Smooth muscle cell (in vitro differentiated cells): ENCODE results near the gene PIK3R4. TPM values are rescaled to one million over a fixed set of nuclear protein-coding genes. Genes with fewer than 3 reads are reported as not detected.

Experiments
- DNase-seq: peaks from one replicate; lab custom pipeline; 2025; ENCODE audit not compliant: unreplicated experiment; lab: John Stamatoyannopoulos, UW
- H2AFZ ChIP-seq: fragments of 200-600 bp; sonication (generic); 2 replicates; pipeline ENCODE4 v1.6.0; 2016; ENCODE audit warnings: antibody characterized with exemption, low read depth, mild to moderate bottlenecking
- H3F3A ChIP-seq: fragments of 200-600 bp; sonication (generic); 2 replicates; pipeline ENCODE4 v1.6.0; 2017; ENCODE audit warnings: antibody characterized with exemption, low read depth
- H3K27ac ChIP-seq: fragments of 200-600 bp; sonication (generic); 2 replicates; pipeline ENCODE4 v1.5.1; 2016; ENCODE audit warnings: low read depth, mild to moderate bottlenecking
- H3K27me3 ChIP-seq: fragments of 200-600 bp; sonication (generic); 2 replicates; pipeline ENCODE4 v1.6.1; 2016; ENCODE audit warnings: low read depth, mild to moderate bottlenecking
- H3K36me3 ChIP-seq: fragments of 200-600 bp; sonication (generic); 2 replicates; pipeline ENCODE4 v1.5.1; 2016; ENCODE audit warnings: low read depth
- H3K4me1 ChIP-seq: fragments of 200-600 bp; sonication (generic); 2 replicates; pipeline ENCODE4 v1.5.1; 2016; ENCODE audit warnings: low read depth
- H3K4me2 ChIP-seq: fragments of 200-600 bp; sonication (generic); 2 replicates; pipeline ENCODE4 v1.6.0; 2016; ENCODE audit warnings: mild to moderate bottlenecking
- H3K4me3 ChIP-seq: fragments of 200-600 bp; sonication (generic); 2 replicates; pipeline ENCODE4 v1.5.1; 2016; ENCODE audit warnings: mild to moderate bottlenecking
- H3K79me2 ChIP-seq: fragments of 200-600 bp; sonication (generic); 2 replicates; pipeline ENCODE4 v1.6.0; 2016; ENCODE audit warnings: low read depth, mild to moderate bottlenecking
- H3K9ac ChIP-seq: fragments of 200-600 bp; sonication (generic); 2 replicates; pipeline ENCODE4 v1.6.0; 2016; ENCODE audit warnings: low read depth
- H3K9me3 ChIP-seq: fragments of 200-600 bp; sonication (generic); replicated peaks from 2 replicates; pipeline ENCODE4 v1.5.1; 2016; ENCODE audit warnings: low read depth
- H4K20me1 ChIP-seq: fragments of 200-600 bp; sonication (generic); 2 replicates; pipeline ENCODE4 v1.6.0; 2016; ENCODE audit warnings: low read depth
- CTCF ChIP-seq: fragments of 200-600 bp; sonication (generic); IDR thresholded peaks from 2 replicates; pipeline ENCODE4 v1.5.1; 2017; ENCODE audit warnings: borderline replicate concordance, mild to moderate bottlenecking, antibody characterized with exemption; ENCODE audit not compliant: insufficient read depth, poor library complexity, severe bottlenecking
- WGBS: methylation state at CpG from one replicate; pipeline ENCODE4 v1.1.7; 2016; ENCODE audit warnings: low lambda C conversion rate; 5-methylcytosine and 5-hydroxymethylcytosine counted together
- polyA plus RNA-seq: library from polyadenylated mRNA; unstranded; fragments of >200 nt; fragmentation: Nextera tagmentation; extraction: Ambion mirVana; gene quantifications from 2 replicates; pipeline ENCODE4 v1.2.1, GENCODE V29; 2016
- total RNA-seq: library from RNA; depleted of rRNA; stranded (reverse); fragments of >200 nt; gene quantifications from 2 replicates; pipeline ENCODE4 v1.2.3, GENCODE V29; 2014

PIK3R4 gene
- total and polyA plus RNA-seq, 2 experiments from 2014 or later = 18.3 to 46.4 TPM

GRCh38 chr3:130687327-130687726 is 59.3 kb downstream of the PIK3R4 start:
- no peaks in the 10 kb centered on the region for H3K36me3 ChIP-seq
- DNase-seq = no peak
- no peak for TF ChIP-seq CTCF

DNA sequence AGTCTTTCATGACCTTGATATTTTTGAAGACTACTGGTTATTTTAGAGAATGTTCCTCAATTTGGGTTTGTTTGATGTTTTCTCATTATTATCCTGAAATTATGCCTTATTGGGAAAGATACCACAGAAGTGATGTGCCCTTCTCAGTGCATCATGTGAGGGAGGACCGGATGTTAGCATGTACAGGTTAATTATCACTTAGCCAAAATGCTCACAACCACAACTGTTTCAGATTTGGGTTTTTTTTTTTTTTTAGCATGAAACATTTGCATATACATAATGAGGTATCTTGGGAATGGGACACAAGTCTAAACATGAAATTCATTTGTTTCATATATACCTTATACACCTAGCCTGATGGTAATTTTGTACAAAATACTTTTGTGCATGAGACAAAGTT is 59.8 kb downstream of the PIK3R4 start:
- no peaks in the 10 kb centered on the region for H3K27me3 ChIP-seq
- no peak overlapping the region for H3K4me3 ChIP-seq
- no peaks in the 10 kb centered on the region for H3K9me3 ChIP-seq
- no peaks in the 10 kb centered on the region for H3K36me3 ChIP-seq
- TF ChIP-seq CTCF = no peak
- H4K20me1 ChIP-seq = no peaks in the 10 kb centered on the region
- H3F3A ChIP-seq = no peaks in the 10 kb centered on the region
- H2AFZ ChIP-seq = no peak overlapping the region
- no peaks in the 10 kb centered on the region for H3K4me1 ChIP-seq
- no peaks in the 10 kb centered on the region for H3K79me2 ChIP-seq
- no peak for DNase-seq
- no peak overlapping the region for H3K4me2 ChIP-seq
- 100% methylated on average over 1 of the region's 1 CpG for WGBS
- no peak overlapping the region for H3K9ac ChIP-seq
- H3K27ac ChIP-seq = no peak overlapping the region

More at GRCh38 chr3:130687327-130687726, 59.3 kb downstream of the PIK3R4 start:
- Histone ChIP-seq H2AFZ (no peak overlapping the region), H3K27ac (no peak overlapping the region), H3K79me2 (no peaks in the 10 kb centered on the region), H3K4me1 (no peaks in the 10 kb centered on the region), H3K4me2 (no peak overlapping the region), H4K20me1 (no peaks in the 10 kb centered on the region), H3K4me3 (no peak overlapping the region), H3F3A (no peaks in the 10 kb centered on the region), H3K27me3 (no peaks in the 10 kb centered on the region), H3K9me3 (no peaks in the 10 kb centered on the region), H3K9ac (no peak overlapping the region)

GRCh38 chr3:130682131-130682530 is 64.5 kb downstream of the PIK3R4 start:
- DNase-seq = no peak
- H3K4me3 ChIP-seq = no peak overlapping the region
- no peaks in the 10 kb centered on the region for H3K79me2 ChIP-seq
- no peaks in the 10 kb centered on the region for H3K27me3 ChIP-seq
- no peaks in the 10 kb centered on the region for H3K9me3 ChIP-seq
- 91% methylated on average over 2 of the region's 2 CpGs for WGBS
- no peaks in the 10 kb centered on the region for H4K20me1 ChIP-seq
- H3K4me2 ChIP-seq = no peak overlapping the region
- no peaks in the 10 kb centered on the region for H3K4me1 ChIP-seq
- no peak overlapping the region for H3K27ac ChIP-seq
- TF ChIP-seq CTCF = no peak
- H3F3A ChIP-seq = no peaks in the 10 kb centered on the region
- H2AFZ ChIP-seq = no peak overlapping the region
- no peak overlapping the region for H3K9ac ChIP-seq
- H3K36me3 ChIP-seq = peaks cover 2% of the 10 kb centered on the region

DNA sequence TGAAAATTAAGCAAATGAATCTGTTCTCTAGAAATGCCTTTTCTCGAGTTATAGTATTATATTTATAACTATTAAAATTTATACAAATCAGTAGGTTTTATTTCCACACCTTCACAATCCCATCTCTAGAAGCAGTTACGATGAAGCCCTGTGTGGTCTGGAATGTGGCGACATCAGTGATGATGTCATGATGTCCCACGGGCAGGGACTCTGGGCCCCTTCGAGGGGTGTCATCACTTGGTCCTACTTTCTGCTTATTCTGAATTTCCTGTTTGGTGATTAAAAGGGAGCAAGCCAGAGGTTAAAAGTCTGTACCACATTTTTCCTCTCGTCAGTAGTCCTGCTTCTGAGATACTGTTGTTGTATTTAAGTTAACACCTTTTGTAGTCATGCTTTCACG is 67.4 kb downstream of the PIK3R4 start:
- DNase-seq = no peak
- Histone ChIP-seq H3K4me1 (no peaks in the 10 kb centered on the region), H2AFZ (no peak overlapping the region), H3K9me3 (no peaks in the 10 kb centered on the region), H3K9ac (no peak overlapping the region), H3F3A (no peaks in the 10 kb centered on the region), H3K79me2 (no peaks in the 10 kb centered on the region), H3K27me3 (no peaks in the 10 kb centered on the region), H3K4me2 (no peak overlapping the region), H3K27ac (no peak overlapping the region), H3K4me3 (no peak overlapping the region), H3K36me3 (peaks cover 2% of the 10 kb centered on the region), H4K20me1 (no peaks in the 10 kb centered on the region)
- WGBS = 69% methylated on average over 7 of the region's 7 CpGs
- TF ChIP-seq CTCF = no peak
